Measurements from ENCODE around the gene GBX1. TPM values are rescaled to one million over a fixed set of nuclear protein-coding genes. Genes with fewer than 3 reads are reported as not detected.
A peak's percentile ranks its signal among the peaks of the same experiment; 100 is the strongest.

Gene GBX1
- total and polyA plus RNA-seq, 2 donors (not counting 3 experiments of a cell fraction or from before 2014, with no cell fraction given), result not detected

DNA sequence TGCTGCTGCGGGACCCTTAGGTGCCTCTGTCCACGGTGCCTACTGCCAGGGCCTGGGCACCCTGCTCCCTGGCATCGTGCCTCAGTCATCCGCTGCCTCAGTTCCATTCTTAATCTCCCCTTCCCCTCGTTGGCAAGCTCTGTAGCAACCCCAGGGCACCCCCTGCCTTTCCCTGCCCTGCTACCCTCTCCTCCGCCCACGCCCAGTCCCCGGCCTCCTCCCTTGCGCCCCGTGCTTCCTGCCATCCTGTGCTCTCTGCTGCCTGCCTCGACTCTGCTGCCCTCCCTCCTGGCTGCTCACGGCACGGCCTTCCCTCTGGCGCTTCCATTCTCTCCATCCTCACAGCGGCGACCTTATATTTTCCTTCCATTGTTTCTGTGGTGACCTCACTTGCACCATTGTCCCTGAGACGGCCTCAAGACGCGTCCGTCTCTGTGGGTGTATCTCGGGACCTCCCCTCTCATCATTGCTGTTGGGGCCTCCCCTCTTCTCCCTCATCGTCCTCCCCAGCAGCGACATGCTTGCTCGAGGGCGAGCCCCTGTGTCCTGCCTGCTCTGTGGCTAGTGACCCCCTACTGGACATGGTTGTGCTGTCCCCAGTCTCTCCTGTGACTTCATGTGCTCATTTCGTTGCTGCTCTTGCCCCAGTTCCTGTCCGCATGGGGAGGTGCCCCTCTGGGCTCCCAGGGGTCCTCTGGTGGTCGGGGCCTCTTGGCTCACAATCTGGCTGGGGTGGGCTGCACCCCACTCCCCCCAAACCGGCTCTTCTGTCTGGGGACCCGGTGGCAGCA, 45.9 kb downstream of the GBX1 start:
- intact Hi-C loops (cut with micrococcal nuclease), result no loop called here
- TF ChIP-seq POLR2A (IDR thresholded peaks at IDR 0.05; ENCODE audit: low read depth, low read length), result no peak
- TF ChIP-seq, protein P1, sequence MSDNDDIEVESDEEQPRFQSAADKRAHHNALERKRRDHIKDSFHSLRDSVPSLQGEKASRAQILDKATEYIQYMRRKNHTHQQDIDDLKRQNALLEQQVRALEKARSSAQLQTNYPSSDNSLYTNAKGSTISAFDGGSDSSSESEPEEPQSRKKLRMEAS (IDR thresholded peaks at IDR 0.05; ENCODE audit: insufficient read depth, insufficient read length), result no peak
- no peak for TF ChIP-seq MYC (IDR thresholded peaks at IDR 0.05; ENCODE audit: low read depth, low read length)
- TF ChIP-seq POLR2AphosphoS5 (IDR thresholded peaks at IDR 0.05; ENCODE audit: insufficient read depth, low read depth, low read length), result no peak
- no peak for TF ChIP-seq FOS (IDR thresholded peaks at IDR 0.05; ENCODE audit: borderline replicate concordance, insufficient read depth, low read length)
- Histone ChIP-seq H3K36me3 (ENCODE audit: control insufficient read depth in 2 of 2, extremely low read depth in 1 of 2, insufficient read depth in 2 of 2, low read length in 2 of 2) (peaks cover 12 to 60% of the 10 kb centered on the region in 2 experiments), H3K9me3 (replicated peaks; ENCODE audit: control insufficient read depth, insufficient read depth, low read length) (no peaks in the 10 kb centered on the region), H2AFZ (ENCODE audit: low read depth, low read length) (no peak overlapping the region), H3K27ac (ENCODE audit: insufficient read depth, low read depth, low read length) (no peak overlapping the region), H3K4me3 (replicated peaks in 1 of 3; ENCODE audit: insufficient read depth in 1 of 3, low read depth in 1 of 3, low read length in 3 of 3) (no peak overlapping the region), H3K9me1 (replicated peaks; ENCODE audit: control insufficient read depth, extremely low read depth, insufficient read depth, low read length) (no peaks in the 10 kb centered on the region), H3K4me2 (ENCODE audit: insufficient read depth, low read length) (no peak overlapping the region), H3K27me3 (ENCODE audit: control insufficient read depth in 2 of 2, insufficient read depth in 2 of 2, low read length in 2 of 2) (no peaks in the 10 kb centered on the region), H3K79me2 (ENCODE audit: control insufficient read depth, insufficient read depth, low read length) (peaks cover 10% of the 10 kb centered on the region), H4K20me1 (replicated peaks; ENCODE audit: control insufficient read depth, extremely low read depth, insufficient read depth, low read length) (peaks cover 2% of the 10 kb centered on the region), H3K4me1 (ENCODE audit: control insufficient read depth, extremely low read depth, insufficient read depth, low read length) (peaks cover 6% of the 10 kb centered on the region), H3K9ac (replicated peaks; ENCODE audit: extremely low read depth, insufficient read depth, low read length) (no peak overlapping the region)
- no TSS peak for BruUV-seq (replicated peaks)
- POLR2A ChIA-PET, result no interaction called here
- dilution Hi-C loops (cut with MboI; ENCODE audit: extremely low pct_ligation_motif_present, low sequenced_read_pairs), result no loop called here
- FAIRE-seq (peak; percentile 31), DNase-seq (ENCODE audit: low read depth, low spot score) (peak; percentile 15)
- CTCF ChIA-PET, result no interaction called here

DNA sequence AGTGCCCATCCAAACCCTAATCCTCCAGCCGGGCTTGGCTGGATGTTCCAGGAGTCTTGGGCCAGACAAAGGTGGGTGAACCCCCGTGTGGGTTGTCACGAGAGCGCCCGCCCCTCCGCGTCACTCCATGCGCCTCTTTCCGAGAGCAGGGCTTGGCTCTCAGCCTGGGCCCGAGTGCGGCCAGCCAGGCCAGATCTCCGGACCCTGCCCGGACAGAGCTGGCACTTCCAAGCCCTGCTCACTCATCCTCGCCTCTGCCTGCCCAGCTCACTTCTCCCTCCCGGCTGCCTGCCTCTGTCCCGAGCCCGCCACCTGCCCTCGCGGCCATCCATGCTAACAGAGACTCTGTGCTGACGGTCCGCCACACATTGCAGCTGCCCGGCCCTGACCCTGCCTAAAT, 46.6 kb downstream of the GBX1 start:
- Histone ChIP-seq H2AFZ (ENCODE audit: low read depth, low read length) (no peak overlapping the region), H4K20me1 (replicated peaks; ENCODE audit: control insufficient read depth, extremely low read depth, insufficient read depth, low read length) (peaks cover 2% of the 10 kb centered on the region), H3K9me3 (replicated peaks; ENCODE audit: control insufficient read depth, insufficient read depth, low read length) (no peaks in the 10 kb centered on the region), H3K4me2 (ENCODE audit: insufficient read depth, low read length) (no peak overlapping the region), H3K9me1 (replicated peaks; ENCODE audit: control insufficient read depth, extremely low read depth, insufficient read depth, low read length) (no peaks in the 10 kb centered on the region), H3K79me2 (ENCODE audit: control insufficient read depth, insufficient read depth, low read length) (peaks cover 17% of the 10 kb centered on the region), H3K9ac (replicated peaks; ENCODE audit: extremely low read depth, insufficient read depth, low read length) (no peak overlapping the region), H3K4me1 (ENCODE audit: control insufficient read depth, extremely low read depth, insufficient read depth, low read length) (peaks cover 6% of the 10 kb centered on the region), H3K4me3 (replicated peaks in 1 of 3; ENCODE audit: insufficient read depth in 1 of 3, low read depth in 1 of 3, low read length in 3 of 3) (no peak overlapping the region), H3K27ac (ENCODE audit: insufficient read depth, low read depth, low read length) (no peak overlapping the region), H3K27me3 (ENCODE audit: control insufficient read depth in 2 of 2, insufficient read depth in 2 of 2, low read length in 2 of 2) (no peaks in the 10 kb centered on the region), H3K36me3 (ENCODE audit: control insufficient read depth in 2 of 2, extremely low read depth in 1 of 2, insufficient read depth in 2 of 2, low read length in 2 of 2) (peaks cover 12 to 61% of the 10 kb centered on the region in 2 experiments)
- POLR2A ChIA-PET, result no interaction called here
- TF ChIP-seq, protein P1 (IDR thresholded peaks at IDR 0.05; ENCODE audit: insufficient read depth, insufficient read length), result no peak
- TF ChIP-seq, protein P2, sequence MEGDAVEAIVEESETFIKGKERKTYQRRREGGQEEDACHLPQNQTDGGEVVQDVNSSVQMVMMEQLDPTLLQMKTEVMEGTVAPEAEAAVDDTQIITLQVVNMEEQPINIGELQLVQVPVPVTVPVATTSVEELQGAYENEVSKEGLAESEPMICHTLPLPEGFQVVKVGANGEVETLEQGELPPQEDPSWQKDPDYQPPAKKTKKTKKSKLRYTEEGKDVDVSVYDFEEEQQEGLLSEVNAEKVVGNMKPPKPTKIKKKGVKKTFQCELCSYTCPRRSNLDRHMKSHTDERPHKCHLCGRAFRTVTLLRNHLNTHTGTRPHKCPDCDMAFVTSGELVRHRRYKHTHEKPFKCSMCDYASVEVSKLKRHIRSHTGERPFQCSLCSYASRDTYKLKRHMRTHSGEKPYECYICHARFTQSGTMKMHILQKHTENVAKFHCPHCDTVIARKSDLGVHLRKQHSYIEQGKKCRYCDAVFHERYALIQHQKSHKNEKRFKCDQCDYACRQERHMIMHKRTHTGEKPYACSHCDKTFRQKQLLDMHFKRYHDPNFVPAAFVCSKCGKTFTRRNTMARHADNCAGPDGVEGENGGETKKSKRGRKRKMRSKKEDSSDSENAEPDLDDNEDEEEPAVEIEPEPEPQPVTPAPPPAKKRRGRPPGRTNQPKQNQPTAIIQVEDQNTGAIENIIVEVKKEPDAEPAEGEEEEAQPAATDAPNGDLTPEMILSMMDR (IDR thresholded peaks at IDR 0.05; ENCODE audit: extremely low read depth in 1 of 2, insufficient read depth in 1 of 2, low read depth in 1 of 2, low read length in 2 of 2), result no peak
- TF ChIP-seq POLR2AphosphoS5 (IDR thresholded peaks at IDR 0.05; ENCODE audit: insufficient read depth, low read depth, low read length) (no peak), MYC (IDR thresholded peaks at IDR 0.05; ENCODE audit: low read depth, low read length) (no peak)
- FAIRE-seq, result no peak
- no peak for DNase-seq (ENCODE audit: low read depth, low spot score)
- no TSS peak for BruUV-seq (replicated peaks)
- CTCF ChIA-PET, result no interaction called here
- intact Hi-C loops (cut with micrococcal nuclease) (no loop called here), dilution Hi-C loops (cut with MboI; ENCODE audit: extremely low pct_ligation_motif_present, low sequenced_read_pairs) (no loop called here)

Measured in endothelial cell of umbilical vein (primary cell).